HG03571 (cell line): Measurements from ENCODE around the gene OTX1.
"Not testable (repeated sequence)": the region's sequence is repeated elsewhere in the genome, so short reads cannot be mapped to it uniquely, and the experiment has no call there.

Source experiments
- ATAC-seq: cut with Tn5 transposase; IDR thresholded peaks from one replicate; pipeline ENCODE4 v1.9.1; 2021; ENCODE audit not compliant: unreplicated experiment

The OTX1 gene

GRCh38 chr2:63050334-63051041 is at the start of gene OTX1:
Gene OTX1 (plus strand): TSS chr2:63050830. CDS start chr2:63052991, 2,161 bp downstream.
- peak; percentile 80 for ATAC-seq

- ATAC-seq = no peak
Observed at GRCh38 chr2:63001576-63001975, 49.1 kb upstream of the OTX1 start.

GRCh38 chr2:63003351-63003750 is 47.3 kb upstream of the OTX1 start:
- ATAC-seq = no peak

- no peak for ATAC-seq
Observed at GRCh38 chr2:63007813-63008458, 42.7 kb upstream of the OTX1 start.

- ATAC-seq = no peak
Observed at GRCh38 chr2:63008838-63009237, 41.8 kb upstream of the OTX1 start.

- ATAC-seq = no peak
Observed at GRCh38 chr2:63009490-63009889, 41.1 kb upstream of the OTX1 start.

GRCh38 chr2:63012541-63012940 is 38.1 kb upstream of the OTX1 start:
- no peak for ATAC-seq

GRCh38 chr2:63013438-63013837 is 37.2 kb upstream of the OTX1 start:
- ATAC-seq = no peak

- ATAC-seq = no peak
Observed at GRCh38 chr2:63015389-63015788, 35.2 kb upstream of the OTX1 start.

- ATAC-seq = no peak
Observed at GRCh38 chr2:63018439-63018838, 32.2 kb upstream of the OTX1 start.

- ATAC-seq = not testable (repeated sequence)
Observed at GRCh38 chr2:63019686-63020085, 30.9 kb upstream of the OTX1 start.

GRCh38 chr2:63023444-63023843 is 27.2 kb upstream of the OTX1 start:
- ATAC-seq = no peak

GRCh38 chr2:63027220-63027619 is 23.4 kb upstream of the OTX1 start:
- no peak for ATAC-seq

- no peak for ATAC-seq
Observed at GRCh38 chr2:63029058-63029457, 21.6 kb upstream of the OTX1 start.

- ATAC-seq = no peak
Observed at GRCh38 chr2:63034526-63034925, 16.1 kb upstream of the OTX1 start.

- ATAC-seq = no peak
Observed at GRCh38 chr2:63035169-63035568, 15.5 kb upstream of the OTX1 start.

- ATAC-seq = no peak
Observed at GRCh38 chr2:63035660-63036059, 15.0 kb upstream of the OTX1 start.

GRCh38 chr2:63038034-63038433 is 12.6 kb upstream of the OTX1 start:
- ATAC-seq = no peak

GRCh38 chr2:63040586-63040985 is 10.0 kb upstream of the OTX1 start:
- ATAC-seq = no peak

GRCh38 chr2:63041592-63041991 is 9.0 kb upstream of the OTX1 start:
- no peak for ATAC-seq

GRCh38 chr2:63044362-63045327 is 6.0 kb upstream of the OTX1 start:
- ATAC-seq = no peak

GRCh38 chr2:63046552-63046951 is 4.1 kb upstream of the OTX1 start:
- ATAC-seq = no peak
